GM19328 (cell line): ENCODE measurements around the gene RTP3.
"Not testable (repeated sequence)": the region's sequence is repeated elsewhere in the genome, so short reads cannot be mapped to it uniquely, and the experiment has no call there.

Experiments
- ATAC-seq: cut with Tn5 transposase; IDR thresholded peaks from one replicate; pipeline ENCODE4 v1.9.1; 2021; ENCODE audit warnings: mild to moderate bottlenecking, moderate library complexity; ENCODE audit not compliant: unreplicated experiment

The RTP3 gene

GRCh38 chr3:46490338-46491084 lies 7.3 kb upstream of the RTP3 start:
- ATAC-seq, result no peak

GRCh38 chr3:46491089-46492070 lies 6.4 kb upstream of the RTP3 start:
- no peak for ATAC-seq

- ATAC-seq, result no peak
Observed at GRCh38 chr3:46492890-46493547, 4.8 kb upstream of the RTP3 start.

- ATAC-seq, result not testable (repeated sequence)
Observed at GRCh38 chr3:46494491-46494890, 3.3 kb upstream of the RTP3 start.

GRCh38 chr3:46495901-46496456 lies 1.8 kb upstream of the RTP3 start:
- no peak for ATAC-seq

GRCh38 chr3:46496746-46497555 lies 825 bp upstream of the RTP3 start:
- ATAC-seq, result no peak

GRCh38 chr3:46498916-46499519 lies 1.2 kb downstream of the RTP3 start:
- ATAC-seq, result no peak

GRCh38 chr3:46500656-46501635 lies 3.2 kb downstream of the RTP3 start:
- no peak for ATAC-seq

- ATAC-seq, result no peak
Observed at GRCh38 chr3:46501702-46502101, 3.9 kb downstream of the RTP3 start.

GRCh38 chr3:46503200-46503874 lies 5.6 kb downstream of the RTP3 start:
- no peak for ATAC-seq

- ATAC-seq, result no peak
Observed at GRCh38 chr3:46504789-46505188, 7.0 kb downstream of the RTP3 start.

GRCh38 chr3:46505953-46506352 lies 8.2 kb downstream of the RTP3 start:
- ATAC-seq, result no peak

GRCh38 chr3:46506526-46506925 lies 8.8 kb downstream of the RTP3 start:
- ATAC-seq, result no peak

- ATAC-seq, result no peak
Observed at GRCh38 chr3:46508850-46509591, 11.2 kb downstream of the RTP3 start.

- ATAC-seq, result no peak
Observed at GRCh38 chr3:46509661-46510187, 11.9 kb downstream of the RTP3 start.

- ATAC-seq, result no peak
Observed at GRCh38 chr3:46512191-46512749, 14.5 kb downstream of the RTP3 start.

GRCh38 chr3:46516521-46516920 lies 18.7 kb downstream of the RTP3 start:
- no peak for ATAC-seq
